ENCODE measurements around the gene ZNF516. TPM values are rescaled to one million over a fixed set of nuclear protein-coding genes. Genes with fewer than 3 reads are reported as not detected.

The ZNF516 gene
- total and polyA plus RNA-seq, 2 of the 13 experiments (the other 11 are each of a cell fraction or from before 2014, with no cell fraction given) = 16.6 to 18.7 TPM

- 0 out of 2 replicates have a peak, but pooled peaks have one; percentile 2 for TF ChIP-seq ZBTB25 (CRISPR knock-in tag; IDR thresholded peaks at IDR 0.05)
- TF ChIP-seq ATAD3A (CRISPR knock-in tag; IDR thresholded peaks at IDR 0.05) = no peak
- TF ChIP-seq ZNF746 (CRISPR knock-in tag; IDR thresholded peaks at IDR 0.05) = no peak
- no peak for TF ChIP-seq ZSCAN29 (CRISPR knock-in tag; conservative IDR thresholded peaks at IDR 0.05)
- no peak for TF ChIP-seq ELF3 (CRISPR knock-in tag; IDR thresholded peaks at IDR 0.05)
- peak; percentile 63; the same call in 1 of the 2 replicates for TF ChIP-seq ZNF609 (CRISPR knock-in tag; IDR thresholded peaks at IDR 0.05; ENCODE audit: borderline replicate concordance)
- TF ChIP-seq KDM5B (CRISPR knock-in tag; IDR thresholded peaks at IDR 0.05; ENCODE audit: borderline replicate concordance) = no peak
- TF ChIP-seq ZNF572 (CRISPR knock-in tag; IDR thresholded peaks at IDR 0.05) = 0 out of 2 replicates have a peak, but pooled peaks have one; percentile 45
- TF ChIP-seq ZNF552 (CRISPR knock-in tag; IDR thresholded peaks at IDR 0.05; ENCODE audit: borderline replicate concordance) = no peak
- no peak for TF ChIP-seq GPBP1L1 (CRISPR knock-in tag; IDR thresholded peaks at IDR 0.05)
- no peak for TF ChIP-seq KAT7 (CRISPR knock-in tag; IDR thresholded peaks at IDR 0.05; ENCODE audit: borderline replicate concordance)
- no peak for TF ChIP-seq GATAD1 (CRISPR knock-in tag; IDR thresholded peaks at IDR 0.05)
- no peak for TF ChIP-seq NFAT5 (CRISPR knock-in tag; IDR thresholded peaks at IDR 0.05)
- 0 out of 2 replicates have a peak, but pooled peaks have one; percentile 25 for TF ChIP-seq TFDP2 (CRISPR knock-in tag; IDR thresholded peaks at IDR 0.05)
Measured at GRCh38 chr18:76348267-76349066, 146.6 kb downstream of the ZNF516 start (continued).
